ENCODE measurements around the gene ACSM6. TPM values are rescaled to one million over a fixed set of nuclear protein-coding genes. Genes with fewer than 3 reads are reported as not detected.
A peak's percentile ranks its signal among the peaks of the same experiment; 100 is the strongest.

Gene ACSM6
- total RNA-seq, 1 donor from 2014 or later: not detected

- DNase-seq (ENCODE audit: low read depth): peak; percentile 50
Observed at GRCh38 chr10:95266674-95267095, 72.6 kb downstream of the ACSM6 start.

- DNase-seq (ENCODE audit: low read depth): no peak
Observed at GRCh38 chr10:95267251-95267650, 73.2 kb downstream of the ACSM6 start.

GRCh38 chr10:95268438-95268837 is 74.4 kb downstream of the ACSM6 start:
- DNase-seq (ENCODE audit: low read depth): no peak

GRCh38 chr10:95273393-95274312 is 79.6 kb downstream of the ACSM6 start:
- peak; percentile 62 for DNase-seq (ENCODE audit: low read depth)

GRCh38 chr10:95275726-95276366 is 81.8 kb downstream of the ACSM6 start:
- peak; percentile 69 for DNase-seq (ENCODE audit: low read depth)

- peak; percentile 40 for DNase-seq (ENCODE audit: low read depth)
Observed at GRCh38 chr10:95276367-95277200, 82.5 kb downstream of the ACSM6 start.

- peak; percentile 20 for DNase-seq (ENCODE audit: low read depth)
Observed at GRCh38 chr10:95277201-95277570, 83.1 kb downstream of the ACSM6 start.

- no peak for DNase-seq (ENCODE audit: low read depth)
Observed at GRCh38 chr10:95277614-95278013, 83.6 kb downstream of the ACSM6 start.

Other genes with a start within 250 kb of the ACSM6 start
- gene CYP2C8, start 124.7 kb upstream of the ACSM6 start, total RNA-seq: not detected in 2 replicates
- 2.1 and 3.9 TPM in 2 replicates for gene PDLIM1, start 96.8 kb downstream of the ACSM6 start, total RNA-seq

Data from myocyte (in vitro differentiated cells).